Karpas-422 (cell line): ENCODE data around the gene REC114. TPM values are rescaled to one million over a fixed set of nuclear protein-coding genes. Genes with fewer than 3 reads are reported as not detected.

Experiments
- DNase-seq: peaks from one replicate; pipeline ENCODE4 v3.0.0-alpha.2; 2015
- H2AFZ ChIP-seq: fragments of 200-600 bp; sonication (generic); 2 replicates; pipeline ENCODE4 v1.6.1; 2014; ENCODE audit warnings: antibody characterized with exemption, low read length, mixed read lengths
- H3K27ac ChIP-seq: fragments of 200-600 bp; sonication (generic); 2 replicates; pipeline ENCODE4 v1.5.1; 2014; ENCODE audit warnings: mild to moderate bottlenecking, low read length, moderate library complexity
- H3K27me3 ChIP-seq: fragments of 200-600 bp; sonication (generic); 2 replicates; pipeline ENCODE4 v1.6.1; 2014; ENCODE audit warnings: low read length, mixed read lengths
- H3K36me3 ChIP-seq: fragments of 200-600 bp; sonication (generic); 2 replicates; pipeline ENCODE4 v1.6.1; 2014; ENCODE audit warnings: low read length, mixed read lengths; ENCODE audit not compliant: insufficient read depth
- H3K4me1 ChIP-seq: fragments of 200-600 bp; sonication (generic); 2 replicates; pipeline ENCODE4 v1.6.1; 2014; ENCODE audit warnings: mild to moderate bottlenecking, low read length, mixed read lengths
- H3K4me2 ChIP-seq: fragments of 200-600 bp; sonication (generic); 2 replicates; pipeline ENCODE4 v1.6.1; 2014; ENCODE audit warnings: low read length, low read depth, mild to moderate bottlenecking; ENCODE audit not compliant: poor library complexity, severe bottlenecking
- H3K4me3 ChIP-seq: fragments of 200-600 bp; sonication (generic); 2 replicates; pipeline ENCODE4 v1.5.1; 2014; ENCODE audit warnings: mild to moderate bottlenecking, antibody characterized with exemption, low read length, mixed read lengths
- H3K79me2 ChIP-seq: fragments of 200-600 bp; sonication (generic); 2 replicates; pipeline ENCODE4 v1.6.1; 2014; ENCODE audit warnings: mild to moderate bottlenecking, low read length, mixed read lengths
- H3K9ac ChIP-seq: fragments of 200-600 bp; sonication (generic); 2 replicates; pipeline ENCODE4 v1.6.0; 2014; ENCODE audit warnings: low read length
- H3K9me2 ChIP-seq: fragments of 200-600 bp; sonication (generic), shearing (Covaris generic); replicated peaks from 2 replicates; pipeline ENCODE4 v1.6.0; 2014; ENCODE audit warnings: mild to moderate bottlenecking, low read length, moderate library complexity; ENCODE audit not compliant: insufficient read depth
- H3K9me3 ChIP-seq: fragments of 300-700, 200-600 bp; sonication (generic); 2 replicates; pipeline ENCODE4 v1.6.1; 2014; ENCODE audit warnings: low read length, mixed read lengths
- H4K20me1 ChIP-seq: fragments of 200-600 bp; sonication (generic); 2 replicates; pipeline ENCODE4 v1.6.1; 2014; ENCODE audit warnings: mild to moderate bottlenecking, antibody characterized with exemption, low read length, low read depth; ENCODE audit not compliant: insufficient read depth
- total RNA-seq: library from RNA; depleted of rRNA; stranded (reverse); fragments of >200 nt; shearing (Covaris generic); gene quantifications from 2 replicates; pipeline ENCODE4 v1.2.3, GENCODE V29; 2014; ENCODE audit warnings: low replicate concordance

The REC114 gene
- total RNA-seq, 1 experiment from 2014 or later: not detected

DNA sequence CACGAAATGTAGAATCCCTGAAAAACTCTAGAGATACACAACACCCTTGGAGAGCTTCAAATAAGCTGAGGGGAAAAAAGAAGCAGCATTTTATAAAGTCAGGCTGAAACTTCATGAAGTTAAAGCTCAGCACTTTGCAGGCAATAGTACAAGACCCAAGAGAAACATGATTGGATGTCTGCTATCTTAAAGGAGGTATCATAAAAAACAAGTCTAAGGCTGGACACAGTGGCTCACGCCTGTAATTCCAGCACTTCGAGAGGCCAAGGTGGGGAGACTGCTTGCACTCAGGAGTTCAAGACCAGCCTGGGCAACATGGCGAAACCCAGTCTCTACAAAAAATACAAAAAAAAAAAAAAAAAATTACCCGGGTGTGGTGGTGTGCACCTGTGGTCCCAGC lies 147.3 kb downstream of the REC114 start:
- Histone ChIP-seq H3K9me3 (no peaks in the 10 kb centered on the region), H3K4me2 (no peak overlapping the region), H3K36me3 (0 out of 2 replicates have a peak, but pooled peaks cover 8% of the 10 kb centered on the region), H3K27ac (no peak overlapping the region), H3K9ac (no peak overlapping the region), H3K27me3 (no peaks in the 10 kb centered on the region), H3K4me3 (no peak overlapping the region), H2AFZ (no peak overlapping the region), H3K9me2 (no peaks in the 10 kb centered on the region), H3K4me1 (no peaks in the 10 kb centered on the region), H3K79me2 (peaks cover 58% of the 10 kb centered on the region), H4K20me1 (no peaks in the 10 kb centered on the region)
- no peak for DNase-seq

- no peak overlapping the region for H3K27ac ChIP-seq
Measured at GRCh38 chr15:73593304-73594074, 150.5 kb downstream of the REC114 start.

GRCh38 chr15:73594109-73594508 lies 151.1 kb downstream of the REC114 start:
- no peaks in the 10 kb centered on the region for H3K9me3 ChIP-seq
- H3K36me3 ChIP-seq: no peaks in the 10 kb centered on the region
- no peaks in the 10 kb centered on the region for H3K9me2 ChIP-seq
- no peak overlapping the region for H3K9ac ChIP-seq
- peaks cover 11% of the 10 kb centered on the region; the same call in 1 of the 2 replicates for H4K20me1 ChIP-seq
- H3K27me3 ChIP-seq: no peaks in the 10 kb centered on the region
- peaks cover 26% of the 10 kb centered on the region for H3K4me1 ChIP-seq
- no peak overlapping the region for H3K27ac ChIP-seq
- H3K4me3 ChIP-seq: no peak overlapping the region
- no peak overlapping the region for H2AFZ ChIP-seq
- H3K79me2 ChIP-seq: peaks cover 90% of the 10 kb centered on the region
- no peak overlapping the region for H3K4me2 ChIP-seq
- no peak for DNase-seq

More at GRCh38 chr15:73593304-73594074, 150.5 kb downstream of the REC114 start:
- Histone ChIP-seq H3K4me2 (no peak overlapping the region), H3K4me3 (no peak overlapping the region), H3K9me2 (no peaks in the 10 kb centered on the region), H3K27me3 (no peaks in the 10 kb centered on the region), H3K9ac (no peak overlapping the region), H3K79me2 (peaks cover 86% of the 10 kb centered on the region), H4K20me1 (peaks cover 11% of the 10 kb centered on the region; the same call in 1 of the 2 replicates), H3K36me3 (no peaks in the 10 kb centered on the region), H3K9me3 (no peaks in the 10 kb centered on the region), H2AFZ (no peak overlapping the region), H3K4me1 (peaks cover 22% of the 10 kb centered on the region)
- DNase-seq: no peak

DNA sequence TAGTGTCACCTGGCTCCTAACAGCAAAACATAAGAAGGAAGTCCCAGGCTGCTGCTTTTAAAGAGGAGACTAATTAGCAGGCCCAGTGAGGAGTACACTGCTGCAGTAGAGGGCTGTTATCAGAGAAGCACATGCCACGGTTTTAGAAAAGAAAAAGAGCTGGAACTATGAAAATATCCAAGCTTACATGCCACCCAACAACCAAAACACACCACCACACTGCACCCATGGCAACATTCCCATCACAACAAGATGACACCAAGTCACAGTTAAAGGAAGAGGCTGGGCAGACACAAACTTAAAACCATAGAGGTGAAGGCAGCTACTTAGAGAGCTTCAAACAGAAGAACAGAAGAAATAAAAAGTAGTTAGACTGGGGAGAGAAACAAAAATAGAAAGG lies 153.2 kb downstream of the REC114 start:
- Histone ChIP-seq H2AFZ (no peak overlapping the region), H3K4me3 (no peak overlapping the region), H3K9me3 (no peaks in the 10 kb centered on the region), H3K9ac (no peak overlapping the region), H3K79me2 (peaks cover 100% of the 10 kb centered on the region), H3K27me3 (no peaks in the 10 kb centered on the region), H3K4me1 (peaks cover 26% of the 10 kb centered on the region), H3K4me2 (no peak overlapping the region), H3K9me2 (no peaks in the 10 kb centered on the region), H3K27ac (0 out of 2 replicates have a peak overlapping the region, but pooled peaks have one; percentile 28), H3K36me3 (no peaks in the 10 kb centered on the region), H4K20me1 (peaks cover 14% of the 10 kb centered on the region; the same call in 1 of the 2 replicates)
- DNase-seq: no peak

DNA sequence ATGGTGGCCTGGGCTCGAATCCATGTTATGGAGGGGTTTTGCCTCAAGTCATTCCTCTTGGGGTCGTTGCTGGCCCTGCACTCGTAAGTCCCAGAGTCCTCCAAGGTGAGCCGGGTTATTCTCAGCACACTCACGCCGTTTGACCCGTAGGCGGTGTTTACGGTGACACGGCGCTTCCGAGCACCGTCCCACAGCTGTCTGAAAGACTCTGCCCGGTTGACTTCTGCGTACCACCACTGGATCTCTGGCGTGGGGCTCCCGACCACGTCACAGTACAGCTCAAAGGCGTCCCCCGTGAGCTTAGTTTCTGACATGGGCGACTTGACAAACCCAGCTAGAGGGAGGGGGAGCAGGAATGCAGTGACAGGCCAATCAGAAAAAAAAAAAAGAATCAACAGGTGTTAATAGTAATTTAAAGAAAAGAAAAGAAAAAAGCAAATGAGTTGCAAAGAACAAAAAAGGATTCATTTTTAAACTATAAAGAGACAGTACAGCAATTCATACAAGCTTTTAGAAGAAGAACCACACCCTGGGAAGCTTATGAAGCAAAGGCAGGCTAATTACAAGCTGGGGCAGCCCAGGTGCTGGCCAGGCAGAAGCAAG lies 154.2 kb downstream of the REC114 start:
- Histone ChIP-seq H2AFZ (no peak overlapping the region), H3K9me3 (no peaks in the 10 kb centered on the region), H3K4me1 (peaks cover 28% of the 10 kb centered on the region), H3K36me3 (no peaks in the 10 kb centered on the region), H3K9ac (no peak overlapping the region), H3K27ac (no peak overlapping the region), H3K9me2 (no peaks in the 10 kb centered on the region), H4K20me1 (peaks cover 14% of the 10 kb centered on the region; the same call in 1 of the 2 replicates), H3K79me2 (peaks cover 100% of the 10 kb centered on the region), H3K27me3 (no peaks in the 10 kb centered on the region), H3K4me2 (no peak overlapping the region), H3K4me3 (no peak overlapping the region)
- DNase-seq: no peak

DNA sequence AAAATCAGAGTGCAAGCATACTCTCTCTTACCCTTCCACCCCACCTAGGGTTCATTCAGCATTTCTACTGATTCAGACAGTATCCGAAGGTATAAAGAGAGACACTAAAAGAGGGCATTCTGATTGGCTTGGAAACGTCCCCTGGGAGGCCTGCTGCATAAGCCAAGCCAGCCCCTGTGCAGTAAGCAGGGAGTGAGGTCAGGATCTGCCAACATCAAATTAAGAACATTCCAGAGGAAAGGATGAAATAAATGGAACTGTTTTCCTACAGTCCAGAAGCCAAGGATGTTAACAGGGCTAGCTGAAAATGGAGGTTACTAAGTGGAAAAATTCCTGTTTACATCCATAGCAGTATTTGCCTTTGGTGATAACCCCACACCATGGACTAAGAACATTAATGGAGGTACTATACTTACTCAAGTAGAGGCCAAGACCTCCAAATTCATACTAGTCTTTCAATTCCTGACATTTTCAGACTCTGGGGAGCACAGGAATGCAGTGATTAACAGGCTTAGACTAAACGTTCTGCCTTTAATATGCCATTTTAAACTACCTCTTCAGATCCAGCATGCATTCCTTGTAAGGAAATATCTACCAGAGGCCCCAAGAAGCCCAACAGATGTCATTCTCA lies 155.7 kb downstream of the REC114 start:
- H3K9me3 ChIP-seq: no peaks in the 10 kb centered on the region
- no peak overlapping the region for H3K9ac ChIP-seq
- H3K4me1 ChIP-seq: peaks cover 43% of the 10 kb centered on the region
- no peaks in the 10 kb centered on the region for H3K36me3 ChIP-seq
- H3K4me3 ChIP-seq: no peak overlapping the region
- H3K79me2 ChIP-seq: peaks cover 100% of the 10 kb centered on the region
- H3K9me2 ChIP-seq: no peaks in the 10 kb centered on the region
- no peak overlapping the region for H2AFZ ChIP-seq
- peaks cover 22% of the 10 kb centered on the region; the same call in 1 of the 2 replicates for H4K20me1 ChIP-seq
- H3K27ac ChIP-seq: no peak overlapping the region
- no peak overlapping the region for H3K4me2 ChIP-seq
- no peak for DNase-seq
- no peaks in the 10 kb centered on the region for H3K27me3 ChIP-seq

DNA sequence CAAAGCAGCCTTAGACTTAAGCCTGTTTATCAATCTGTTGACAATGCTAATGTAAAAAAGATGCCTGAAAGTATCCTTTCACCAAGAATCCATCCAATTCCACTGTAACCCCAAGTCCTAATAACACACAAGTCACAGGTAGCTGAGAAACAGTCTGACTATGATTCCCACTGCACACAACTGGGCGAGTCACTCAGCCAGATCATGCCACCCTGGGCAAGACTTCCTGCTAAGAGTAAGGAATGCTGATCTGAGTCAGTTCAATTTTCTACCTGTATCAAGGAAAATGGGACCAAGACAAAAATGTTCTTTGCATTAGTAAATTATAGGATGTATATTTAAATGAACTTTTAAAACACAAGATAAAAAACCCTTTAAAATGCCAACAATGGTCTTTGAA lies 157.0 kb downstream of the REC114 start:
- Histone ChIP-seq H3K27ac (no peak overlapping the region), H3K79me2 (peaks cover 100% of the 10 kb centered on the region), H3K27me3 (no peaks in the 10 kb centered on the region), H3K9ac (no peak overlapping the region), H3K4me3 (no peak overlapping the region), H3K4me1 (peaks cover 47% of the 10 kb centered on the region), H3K4me2 (no peak overlapping the region), H3K9me3 (no peaks in the 10 kb centered on the region), H3K36me3 (no peaks in the 10 kb centered on the region), H4K20me1 (peaks cover 22% of the 10 kb centered on the region), H3K9me2 (no peaks in the 10 kb centered on the region), H2AFZ (no peak overlapping the region)
- DNase-seq: no peak
